ENCODE measurements around the gene TFR2.
A peak's percentile ranks its signal among the peaks of the same experiment; 100 is the strongest.

TFR2 gene

GRCh38 chr7:100632951-100633717, 8.2 kb downstream of the TFR2 start:
- no peak overlapping the region for H2BK5ac ChIP-seq (ENCODE audit: low read depth, low read length, poor library complexity)
- H4K12ac ChIP-seq (ENCODE audit: low read depth, low read length), result peak overlapping the region; percentile 65
- H4K8ac ChIP-seq (ENCODE audit: low read depth, low read length), result peak overlapping the region; percentile 73
- peak overlapping the region; percentile 47 for H3K23ac ChIP-seq (ENCODE audit: low read length)
- H3K4ac ChIP-seq (ENCODE audit: low read depth, low read length), result no peak overlapping the region
- peaks cover 7% of the 10 kb centered on the region in 2 experiments for H3K4me1 ChIP-seq (ENCODE audit: control insufficient read depth in 1 of 2, insufficient read depth in 2 of 2, low read length in 2 of 2)
- H3K27ac ChIP-seq (ENCODE audit: low read depth, low read length), result no peak overlapping the region
- peaks cover 2% of the 10 kb centered on the region for H3K9me3 ChIP-seq (ENCODE audit: insufficient read depth, low read depth, low read length)
- no peaks in the 10 kb centered on the region for H3K36me3 ChIP-seq (ENCODE audit: control insufficient read depth in 1 of 2, insufficient read depth in 2 of 2, low read length in 2 of 2)
- no CpG with 5 or more reads among the region's 72 CpGs for WGBS (ENCODE audit: extremely low coverage, insufficient coverage, insufficient read length)
- H3K79me1 ChIP-seq (ENCODE audit: low read length), result no peaks in the 10 kb centered on the region
- no peak overlapping the region for H2AK5ac ChIP-seq (ENCODE audit: low read length)
- no peak overlapping the region for H2BK120ac ChIP-seq (ENCODE audit: insufficient read depth, low read length, poor library complexity)
- H3K79me2 ChIP-seq (ENCODE audit: control insufficient read depth, insufficient read depth, low read length, poor library complexity), result peaks cover 3% of the 10 kb centered on the region
- H2BK12ac ChIP-seq (ENCODE audit: low read length), result no peak overlapping the region
- H2AFZ ChIP-seq (ENCODE audit: insufficient read depth, low read length, poor library complexity), result peak overlapping the region; percentile 19
- no peak overlapping the region for H3K9ac ChIP-seq (ENCODE audit: low read length)
- H3K14ac ChIP-seq (ENCODE audit: low read length), result peak overlapping the region; percentile 14
- peak overlapping the region; percentile 67 for H3K4me2 ChIP-seq (ENCODE audit: low read length)
- H3K18ac ChIP-seq (ENCODE audit: low read length), result peak overlapping the region; percentile 56
- peak overlapping the region; percentile 32 for H3K4me3 ChIP-seq (ENCODE audit: low read depth, low read length)
- DNase-seq, result peak; percentile 31 to 62
- H3K27me3 ChIP-seq (ENCODE audit: insufficient read depth, low read length), result peaks cover 9% of the 10 kb centered on the region
- H4K91ac ChIP-seq (ENCODE audit: low read depth, low read length), result no peak overlapping the region

- peaks cover 16% of the 10 kb centered on the region for H3K27me3 ChIP-seq (ENCODE audit: insufficient read depth, low read length)
- H2BK120ac ChIP-seq (ENCODE audit: insufficient read depth, low read length, poor library complexity), result no peak overlapping the region
- H3K9ac ChIP-seq (ENCODE audit: low read length), result no peak overlapping the region
- no peak overlapping the region for H3K27ac ChIP-seq (ENCODE audit: low read depth, low read length)
- WGBS (ENCODE audit: extremely low coverage, insufficient coverage, insufficient read length), result no CpG with 5 or more reads among the region's 4 CpGs
- H3K4ac ChIP-seq (ENCODE audit: low read depth, low read length), result no peak overlapping the region
- H2AFZ ChIP-seq (ENCODE audit: insufficient read depth, low read length, poor library complexity), result no peak overlapping the region
- peaks cover 3% of the 10 kb centered on the region for H3K79me2 ChIP-seq (ENCODE audit: control insufficient read depth, insufficient read depth, low read length, poor library complexity)
- H3K9me3 ChIP-seq (ENCODE audit: insufficient read depth, low read depth, low read length), result peaks cover 6% of the 10 kb centered on the region
- H3K4me2 ChIP-seq (ENCODE audit: low read length), result no peak overlapping the region
- no peak overlapping the region for H3K23ac ChIP-seq (ENCODE audit: low read length)
- H4K8ac ChIP-seq (ENCODE audit: low read depth, low read length), result no peak overlapping the region
- no peaks in the 10 kb centered on the region for H3K36me3 ChIP-seq (ENCODE audit: control insufficient read depth in 1 of 2, insufficient read depth in 2 of 2, low read length in 2 of 2)
- H3K18ac ChIP-seq (ENCODE audit: low read length), result no peak overlapping the region
- H2BK12ac ChIP-seq (ENCODE audit: low read length), result no peak overlapping the region
- no peak overlapping the region for H4K91ac ChIP-seq (ENCODE audit: low read depth, low read length)
- H2AK5ac ChIP-seq (ENCODE audit: low read length), result no peak overlapping the region
- peaks cover 7 to 11% of the 10 kb centered on the region in 2 experiments for H3K4me1 ChIP-seq (ENCODE audit: control insufficient read depth in 1 of 2, insufficient read depth in 2 of 2, low read length in 2 of 2)
- H3K4me3 ChIP-seq (ENCODE audit: low read depth, low read length), result no peak overlapping the region
- H4K12ac ChIP-seq (ENCODE audit: low read depth, low read length), result no peak overlapping the region
- H3K14ac ChIP-seq (ENCODE audit: low read length), result no peak overlapping the region
- H2BK5ac ChIP-seq (ENCODE audit: low read depth, low read length, poor library complexity), result no peak overlapping the region
- no peak for DNase-seq
- H3K79me1 ChIP-seq (ENCODE audit: low read length), result no peaks in the 10 kb centered on the region
Measured at GRCh38 chr7:100630066-100630465, 11.3 kb downstream of the TFR2 start.

DNA sequence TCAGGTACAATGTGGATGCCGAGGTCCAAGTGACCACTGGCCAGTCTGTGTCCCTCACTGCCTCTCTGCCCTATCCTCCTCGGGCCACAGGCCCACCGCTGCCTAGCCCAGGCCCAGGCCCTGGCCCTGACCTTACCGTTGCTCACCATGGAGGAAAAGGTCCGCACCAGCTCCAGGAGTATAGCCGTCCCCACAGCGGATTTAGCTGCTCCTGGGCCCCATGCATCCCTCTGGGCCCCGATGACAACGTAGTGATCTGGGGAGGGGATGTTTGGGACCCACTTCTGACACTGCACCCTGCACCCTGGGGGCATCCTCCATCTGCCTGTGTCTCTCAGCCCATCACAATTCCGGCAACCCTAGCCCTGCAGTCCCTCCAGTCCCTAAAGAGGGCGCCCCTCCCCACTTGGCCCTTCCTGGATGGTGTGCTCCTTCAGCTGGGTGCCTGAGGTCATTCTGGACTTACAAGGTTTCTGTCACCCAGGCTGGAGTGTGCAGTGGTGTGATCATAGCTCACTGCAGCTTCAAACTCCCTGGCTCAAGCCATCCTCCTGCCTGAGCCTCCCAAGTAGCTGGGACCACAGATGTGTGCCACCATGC, 12.1 kb downstream of the TFR2 start:
- H3K27ac ChIP-seq (ENCODE audit: low read depth, low read length), result no peak overlapping the region
- no peak overlapping the region for H3K4ac ChIP-seq (ENCODE audit: low read depth, low read length)
- H4K12ac ChIP-seq (ENCODE audit: low read depth, low read length), result no peak overlapping the region
- H3K18ac ChIP-seq (ENCODE audit: low read length), result no peak overlapping the region
- no peak overlapping the region for H4K91ac ChIP-seq (ENCODE audit: low read depth, low read length)
- H3K79me1 ChIP-seq (ENCODE audit: low read length), result no peaks in the 10 kb centered on the region
- H2AK5ac ChIP-seq (ENCODE audit: low read length), result no peak overlapping the region
- H3K27me3 ChIP-seq (ENCODE audit: insufficient read depth, low read length), result peaks cover 16% of the 10 kb centered on the region
- H3K9ac ChIP-seq (ENCODE audit: low read length), result no peak overlapping the region
- no peak overlapping the region for H3K4me2 ChIP-seq (ENCODE audit: low read length)
- no peak overlapping the region for H3K23ac ChIP-seq (ENCODE audit: low read length)
- H2BK12ac ChIP-seq (ENCODE audit: low read length), result no peak overlapping the region
- WGBS (ENCODE audit: extremely low coverage, insufficient coverage, insufficient read length), result no CpG with 5 or more reads among the region's 11 CpGs
- peaks cover 3% of the 10 kb centered on the region for H3K79me2 ChIP-seq (ENCODE audit: control insufficient read depth, insufficient read depth, low read length, poor library complexity)
- no peak overlapping the region for H2AFZ ChIP-seq (ENCODE audit: insufficient read depth, low read length, poor library complexity)
- no peak overlapping the region for H4K8ac ChIP-seq (ENCODE audit: low read depth, low read length)
- no peaks in the 10 kb centered on the region for H3K36me3 ChIP-seq (ENCODE audit: control insufficient read depth in 1 of 2, insufficient read depth in 2 of 2, low read length in 2 of 2)
- peak overlapping the region; percentile 1 for H3K4me3 ChIP-seq (ENCODE audit: low read depth, low read length)
- peaks cover 6% of the 10 kb centered on the region for H3K9me3 ChIP-seq (ENCODE audit: insufficient read depth, low read depth, low read length)
- no peak overlapping the region for H2BK120ac ChIP-seq (ENCODE audit: insufficient read depth, low read length, poor library complexity)
- H3K14ac ChIP-seq (ENCODE audit: low read length), result no peak overlapping the region
- H3K4me1 ChIP-seq (ENCODE audit: control insufficient read depth in 1 of 2, insufficient read depth in 2 of 2, low read length in 2 of 2), result peaks cover 7 to 11% of the 10 kb centered on the region in 2 experiments
- no peak overlapping the region for H2BK5ac ChIP-seq (ENCODE audit: low read depth, low read length, poor library complexity)
- peak; percentile 55 to 57 for DNase-seq

GRCh38 chr7:100627238-100627549, 14.2 kb downstream of the TFR2 start:
- Histone ChIP-seq H2BK5ac (ENCODE audit: low read depth, low read length, poor library complexity) (no peak overlapping the region), H3K4me1 (ENCODE audit: control insufficient read depth in 1 of 2, insufficient read depth in 2 of 2, low read length in 2 of 2) (peaks cover 0 to 3% of the 10 kb centered on the region in 2 experiments), H3K4me3 (ENCODE audit: low read depth, low read length) (no peak overlapping the region), H2BK12ac (ENCODE audit: low read length) (no peak overlapping the region), H3K4me2 (ENCODE audit: low read length) (no peak overlapping the region), H4K91ac (ENCODE audit: low read depth, low read length) (no peak overlapping the region), H2AFZ (ENCODE audit: insufficient read depth, low read length, poor library complexity) (no peak overlapping the region), H3K27me3 (ENCODE audit: insufficient read depth, low read length) (peaks cover 7% of the 10 kb centered on the region), H3K27ac (ENCODE audit: low read depth, low read length) (no peak overlapping the region), H3K4ac (ENCODE audit: low read depth, low read length) (no peak overlapping the region), H2AK5ac (ENCODE audit: low read length) (no peak overlapping the region), H3K23ac (ENCODE audit: low read length) (no peak overlapping the region), H3K79me1 (ENCODE audit: low read length) (no peaks in the 10 kb centered on the region), H3K14ac (ENCODE audit: low read length) (no peak overlapping the region), H3K9ac (ENCODE audit: low read length) (no peak overlapping the region), H3K79me2 (ENCODE audit: control insufficient read depth, insufficient read depth, low read length, poor library complexity) (no peaks in the 10 kb centered on the region), H4K8ac (ENCODE audit: low read depth, low read length) (no peak overlapping the region), H2BK120ac (ENCODE audit: insufficient read depth, low read length, poor library complexity) (no peak overlapping the region), H3K18ac (ENCODE audit: low read length) (no peak overlapping the region), H3K36me3 (ENCODE audit: control insufficient read depth in 1 of 2, insufficient read depth in 2 of 2, low read length in 2 of 2) (no peaks in the 10 kb centered on the region), H3K9me3 (ENCODE audit: insufficient read depth, low read depth, low read length) (peaks cover 6% of the 10 kb centered on the region), H4K12ac (ENCODE audit: low read depth, low read length) (no peak overlapping the region)
- no CpG with 5 or more reads among the region's 21 CpGs for WGBS (ENCODE audit: extremely low coverage, insufficient coverage, insufficient read length)
- no peak for DNase-seq

All from trophoblast cell (in vitro differentiated cells and primary cell).